Tibial artery (tissue), 4 donors: ENCODE data around the gene ZNF761.
"Not testable (repeated sequence)": the region's sequence is repeated elsewhere in the genome, so short reads cannot be mapped to it uniquely, and the experiment has no call there.

Experiments used
- DNase-seq, 2 donors: peaks; one replicate each; pipeline ENCODE4 v3.0.0-alpha.2; 2019
- H3K27ac ChIP-seq, 2 donors: fragments of 200-600 bp; sonication (generic) in 1 of 2; 1 replicate in 1 of 2; 2 replicates in 1 of 2; pipeline ENCODE4 v1.5.1; 2018 to 2019; ENCODE audit warnings: mild to moderate bottlenecking in 1 of 2
- H3K27me3 ChIP-seq, 2 donors: fragments of 200-600 bp; sonication (generic) in 1 of 2; one replicate each; pipeline versions ENCODE4 v1.5.1 to v1.6.0; 2016 to 2019
- H3K36me3 ChIP-seq, 3 donors: fragments of 200-600 bp; sonication (generic) in 2 of 3; one replicate each; pipeline ENCODE4 v1.5.1; 2016 to 2019; ENCODE audit warnings: mild to moderate bottlenecking in 2 of 3
- H3K4me1 ChIP-seq, 4 donors: fragments of 200-600 bp; sonication (generic) in 2 of 4; 1 replicate in 3 of 4; 2 replicates in 1 of 4; pipeline ENCODE4 v1.5.1; 2016 to 2019
- H3K4me3 ChIP-seq, 2 donors: fragments of 200-600 bp; sonication (generic) in 1 of 2; 1 replicate in 1 of 2; 2 replicates in 1 of 2; pipeline ENCODE4 v1.5.1; 2018 to 2019; ENCODE audit warnings: mild to moderate bottlenecking in 2 of 2
- H3K9me3 ChIP-seq, 3 donors: fragments of 200-600 bp; sonication (generic) in 1 of 3; one replicate each; pipeline ENCODE4 v1.5.1; 2016 to 2019
- CTCF ChIP-seq, 2 experiments: fragments of 200-600 bp in 1 of 2; fragments of 450-650 bp in 1 of 2; IDR thresholded peaks; one replicate each; pipeline ENCODE4 v1.5.1; 2017 to 2019; ENCODE audit warnings: antibody characterized with exemption in 2 of 2, mild to moderate bottlenecking in 1 of 2, moderate library complexity in 1 of 2
- intact Hi-C: fragments of 100-400 bp; cut with DNase I; formaldehyde crosslinking; loops from one replicate; pipeline ENCODE4 v1.15.0; 2023; ENCODE audit warnings: low total_unique reads

Gene ZNF761

GRCh38 chr19:53467485-53468262 lies 35.9 kb downstream of the ZNF761 start, which contains the start of gene ZNF813:
ZNF813 (plus strand) TSS chr19:53467733; CDS start chr19:53483823, 16,090 bp downstream.
- peaks cover 0 to 6% (median 0%) of the 10 kb centered on the region in 3 donors for H3K9me3 ChIP-seq
- peak within 1 kb of the TSS; percentile 60 to 83 for H3K4me3 ChIP-seq
- DNase-seq = peak; percentile 96 to 97
- H3K27ac ChIP-seq = peak within 1 kb of the TSS; percentile 53 to 76
- intact Hi-C loops = loop anchor here (10.0 kb wide), 1 partner anchor 47 kb away; no protein-coding TSS in a partner anchor
- peaks cover 0 to 22% (median 8%) of the 10 kb centered on the region in 4 donors for H3K4me1 ChIP-seq
- peaks cover 0 to 1% (median 0%) of the 10 kb centered on the region in 3 donors for H3K36me3 ChIP-seq
- H3K27me3 ChIP-seq = no peaks in the 10 kb centered on the region
- TF ChIP-seq CTCF (IDR thresholded peaks at IDR 0.05) = no peak

- peaks cover 0 to 22% (median 6%) of the 10 kb centered on the region in 4 donors for H3K4me1 ChIP-seq
- H3K4me3 ChIP-seq = peak overlapping the region; percentile 60 to 83
- DNase-seq, H3K27me3 ChIP-seq, H3K9me3 ChIP-seq, H3K27ac ChIP-seq: not testable (repeated sequence)
- intact Hi-C loops = loop anchor here (10.0 kb wide), 1 partner anchor 46 kb away; no protein-coding TSS in a partner anchor
- H3K36me3 ChIP-seq = peaks cover 0 to 11% (median 8%) of the 10 kb centered on the region in 3 donors
Measured at GRCh38 chr19:53468628-53469027, 36.8 kb downstream of the ZNF761 start.

GRCh38 chr19:53471916-53472315 lies 40.1 kb downstream of the ZNF761 start:
- no peak overlapping the region for H3K4me3 ChIP-seq
- TF ChIP-seq CTCF (IDR thresholded peaks at IDR 0.05) = no peak
- peaks cover 6 to 31% (median 18%) of the 10 kb centered on the region in 3 donors for H3K9me3 ChIP-seq
- H3K27ac ChIP-seq = no peak overlapping the region
- H3K36me3 ChIP-seq = peaks cover 29 to 43% (median 29%) of the 10 kb centered on the region in 3 donors
- no peak for DNase-seq
- no peaks in the 10 kb centered on the region for H3K27me3 ChIP-seq
- intact Hi-C loops = loop anchor here (2.0 kb wide), 1 partner anchor 273 kb away; no protein-coding TSS in a partner anchor
- H3K4me1 ChIP-seq = peaks cover 0 to 18% (median 4%) of the 10 kb centered on the region in 4 donors

GRCh38 chr19:53474832-53475231 lies 43.0 kb downstream of the ZNF761 start:
- intact Hi-C loops, H3K4me3 ChIP-seq, H3K4me1 ChIP-seq, DNase-seq, H3K27me3 ChIP-seq, H3K27ac ChIP-seq: not testable (repeated sequence)
- Histone ChIP-seq H3K9me3 (peaks cover 6 to 57% (median 32%) of the 10 kb centered on the region in 3 donors), H3K36me3 (peaks cover 53 to 72% (median 54%) of the 10 kb centered on the region in 3 donors)

GRCh38 chr19:53475470-53475869 lies 43.7 kb downstream of the ZNF761 start:
- H3K27ac ChIP-seq, H3K4me3 ChIP-seq, H3K4me1 ChIP-seq, DNase-seq, H3K27me3 ChIP-seq, intact Hi-C loops: not testable (repeated sequence)
- Histone ChIP-seq H3K36me3 (peaks cover 57 to 77% (median 59%) of the 10 kb centered on the region in 3 donors), H3K9me3 (peaks cover 10 to 63% (median 36%) of the 10 kb centered on the region in 3 donors)

- H3K4me1 ChIP-seq, H3K27ac ChIP-seq, H3K27me3 ChIP-seq, H3K4me3 ChIP-seq, DNase-seq, intact Hi-C loops: not testable (repeated sequence)
- peaks cover 4 to 66% (median 40%) of the 10 kb centered on the region in 3 donors for H3K9me3 ChIP-seq
- H3K36me3 ChIP-seq = peaks cover 78 to 93% (median 84%) of the 10 kb centered on the region in 3 donors
Measured at GRCh38 chr19:53483751-53484150, 52.0 kb downstream of the ZNF761 start.

GRCh38 chr19:53485046-53486004 lies 53.5 kb downstream of the ZNF761 start:
- intact Hi-C loops = no loop called here
- no peak overlapping the region for H3K27ac ChIP-seq
- no peaks in the 10 kb centered on the region for H3K4me1 ChIP-seq
- H3K9me3 ChIP-seq = peaks cover 0 to 69% (median 41%) of the 10 kb centered on the region in 3 donors
- TF ChIP-seq CTCF (IDR thresholded peaks at IDR 0.05) = no peak
- H3K4me3 ChIP-seq = no peak overlapping the region
- H3K36me3 ChIP-seq = peaks cover 79 to 94% (median 89%) of the 10 kb centered on the region in 3 donors
- H3K27me3 ChIP-seq = no peaks in the 10 kb centered on the region
- no peak for DNase-seq
